NCI-H2081 (cell line): Measurements from ENCODE around the gene FCN3.
"Not testable (repeated sequence)": the region's sequence is repeated elsewhere in the genome, so short reads cannot be mapped to it uniquely, and the experiment has no call there.

Source experiments
- DNase-seq, 2 experiments: peaks; one replicate each; lab custom pipeline; 2025; lab: John Stamatoyannopoulos, UW

FCN3 gene

DNA sequence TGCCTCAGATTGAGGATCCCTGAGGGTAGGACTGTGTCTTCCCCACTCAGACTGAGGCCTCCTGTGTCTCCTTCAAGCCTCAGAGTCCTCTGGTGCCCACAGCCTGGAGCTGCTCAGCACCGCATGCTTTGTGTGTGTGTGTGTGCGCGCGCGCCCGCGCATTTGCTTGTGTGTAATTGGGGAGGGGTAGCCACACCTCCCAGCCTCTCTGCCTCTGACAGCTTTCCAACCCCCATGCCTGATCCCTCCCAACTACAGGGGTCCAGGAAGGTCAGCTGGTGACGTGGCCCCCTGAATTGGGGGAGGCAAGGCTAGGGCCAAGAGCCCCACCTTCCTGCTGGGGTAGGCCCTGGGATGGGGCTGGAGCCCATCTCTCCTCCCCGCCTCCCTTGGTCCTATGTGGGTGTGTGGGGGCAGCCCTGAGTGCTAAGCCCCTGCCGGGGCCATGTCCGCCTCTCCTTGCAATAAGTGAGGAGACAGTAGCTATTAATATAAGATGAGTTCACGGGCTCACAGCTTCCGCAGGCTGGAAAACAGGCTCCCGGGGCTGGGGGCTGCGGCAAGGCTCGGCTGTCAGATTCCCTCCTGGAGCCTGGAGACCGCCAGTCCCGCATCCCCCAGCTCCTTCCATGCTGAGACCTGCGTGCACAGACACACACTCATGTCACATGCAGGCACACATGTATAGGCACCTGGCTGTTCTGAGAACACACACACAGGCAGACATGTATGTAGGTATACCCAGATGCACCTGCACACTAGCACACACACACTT is 24.8 kb upstream of the FCN3 start:
- no peak for DNase-seq

GRCh38 chr1:27398405-27399149 is 24.0 kb upstream of the FCN3 start:
- DNase-seq, result no peak

- no peak for DNase-seq
Observed at GRCh38 chr1:27397749-27398148, 23.1 kb upstream of the FCN3 start.

DNA sequence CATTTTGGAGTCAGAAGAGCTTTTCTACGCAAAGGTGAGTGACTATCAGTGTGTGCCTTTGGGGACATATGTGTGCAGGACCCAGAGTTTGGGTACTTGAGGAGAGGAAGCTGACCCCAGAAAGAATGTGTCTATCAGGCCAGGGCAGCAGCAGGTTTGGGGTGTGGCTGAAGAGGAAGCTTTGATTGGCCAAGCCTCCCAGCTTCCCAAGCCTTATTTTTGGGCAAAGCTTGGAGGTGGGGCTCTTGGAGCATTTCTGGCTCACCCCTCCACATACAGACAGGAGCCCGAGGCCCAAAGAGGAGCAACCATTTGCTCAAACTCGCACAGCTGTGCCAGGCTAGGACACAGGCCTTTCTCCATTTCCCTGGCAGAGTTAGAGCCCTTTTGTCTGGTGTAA is 22.5 kb upstream of the FCN3 start:
- no peak for DNase-seq

- DNase-seq, result peak; percentile 53 to 61
Observed at GRCh38 chr1:27395441-27396195, 21.0 kb upstream of the FCN3 start.

DNA sequence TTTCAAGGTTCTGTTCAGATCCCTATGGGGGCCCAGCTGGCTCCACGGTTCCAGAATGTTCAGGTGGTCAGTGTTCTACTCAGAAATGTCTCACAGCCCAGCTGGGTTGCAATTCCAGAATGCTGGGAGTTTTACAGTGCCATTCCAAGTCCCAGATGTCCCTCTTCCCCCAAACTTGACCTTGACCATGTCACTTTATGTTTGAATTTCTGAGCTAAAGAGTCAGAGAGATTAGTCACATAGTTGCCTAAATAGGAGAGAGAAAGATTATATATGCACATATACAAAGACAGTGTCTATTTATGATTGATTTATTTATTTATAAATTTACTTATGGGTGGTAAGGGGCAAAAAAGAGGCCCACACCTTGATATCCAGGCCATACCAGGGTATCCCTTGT is 20.3 kb upstream of the FCN3 start:
- no peak for DNase-seq

GRCh38 chr1:27394282-27394658 is 19.6 kb upstream of the FCN3 start:
- DNase-seq, result no peak

- DNase-seq, result no peak
Observed at GRCh38 chr1:27393641-27394281, 19.1 kb upstream of the FCN3 start.

DNA sequence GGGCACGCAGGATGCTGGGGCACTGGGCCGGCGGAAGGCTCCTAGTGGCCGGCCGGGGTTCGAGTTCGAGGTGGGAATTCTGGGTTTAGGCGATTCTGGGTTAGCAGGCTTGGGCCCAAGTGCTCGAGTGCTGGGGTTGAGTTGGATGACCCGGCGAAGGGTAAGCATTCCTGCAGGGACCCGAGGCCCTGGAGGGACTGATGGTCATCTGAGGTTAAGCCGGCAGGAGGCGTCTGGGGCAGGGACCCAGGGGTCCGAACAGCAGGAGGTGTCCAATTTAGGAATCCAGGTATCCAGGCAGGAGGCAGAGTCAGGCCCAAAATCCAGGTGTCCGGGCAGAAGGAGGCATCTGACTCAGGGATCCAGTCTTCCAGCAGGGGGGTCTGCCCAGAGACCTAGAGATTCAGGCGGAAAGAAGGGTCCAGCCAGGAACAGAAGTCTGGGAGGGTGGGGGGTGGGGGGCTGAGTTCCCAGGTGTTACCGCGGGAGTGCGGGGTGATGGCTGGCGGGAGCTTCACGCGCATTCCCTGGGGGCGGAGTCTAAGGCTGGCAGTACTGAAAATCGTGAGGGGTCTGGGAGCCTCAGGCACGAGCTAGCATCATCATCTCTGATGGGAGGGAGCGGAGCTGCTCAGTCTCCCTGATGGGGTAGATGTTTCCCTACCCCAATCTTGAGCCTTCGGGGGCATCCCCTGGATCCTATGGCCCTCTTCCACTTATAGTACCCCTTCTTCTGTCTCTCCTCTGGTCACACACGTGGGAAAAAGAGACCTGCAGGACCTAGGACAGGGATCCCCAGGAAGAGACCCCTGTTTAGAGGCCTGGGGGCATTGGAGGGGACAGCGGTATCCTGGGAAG is 18.4 kb upstream of the FCN3 start:
- DNase-seq, result no peak

DNA sequence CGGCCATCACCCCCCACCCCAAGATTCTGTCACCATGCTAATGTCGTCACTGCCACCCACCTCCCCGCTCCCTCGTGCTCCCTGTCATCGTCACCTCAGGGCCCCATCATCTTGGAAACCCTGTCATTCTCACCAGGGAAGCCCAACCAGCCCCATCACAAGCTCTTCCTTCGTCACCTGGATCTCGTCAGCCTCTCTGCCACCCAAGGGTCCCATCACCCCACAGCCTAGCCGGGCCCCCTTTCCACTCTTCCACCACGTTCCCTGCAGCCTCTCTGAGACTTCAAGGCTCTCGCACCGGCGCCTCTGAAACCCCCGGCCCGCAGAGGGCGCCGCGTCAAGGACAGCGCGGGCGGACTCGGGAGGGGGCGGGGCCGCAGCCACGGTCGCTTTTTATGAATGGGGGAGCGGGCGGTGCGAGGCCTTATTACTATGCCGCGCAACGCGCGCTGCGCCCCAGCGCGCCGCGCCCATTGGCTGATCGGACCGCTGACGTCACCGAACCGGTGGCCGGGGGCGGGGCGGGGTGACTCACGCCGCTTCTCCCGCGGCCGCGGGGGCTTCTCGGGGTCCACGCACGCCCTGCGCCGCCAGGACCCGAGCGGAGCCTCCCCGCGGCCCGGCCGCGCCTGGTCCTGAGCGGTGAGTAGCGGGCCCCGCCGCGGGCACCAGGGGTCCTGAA is 17.6 kb upstream of the FCN3 start, which contains the start of gene GPR3:
TSS of gene GPR3 (plus strand) at position 527 of the 682 bp plus-strand sequence. CDS start 1,177 bp downstream, outside the sequence.
- peak; percentile 81 to 86 for DNase-seq

- peak in 1 of 2 experiments; percentile 27 for DNase-seq
Observed at GRCh38 chr1:27391511-27392095, 17.0 kb upstream of the FCN3 start.

- DNase-seq, result peak; percentile 39 to 51
Observed at GRCh38 chr1:27388337-27389005, 13.8 kb upstream of the FCN3 start.

DNA sequence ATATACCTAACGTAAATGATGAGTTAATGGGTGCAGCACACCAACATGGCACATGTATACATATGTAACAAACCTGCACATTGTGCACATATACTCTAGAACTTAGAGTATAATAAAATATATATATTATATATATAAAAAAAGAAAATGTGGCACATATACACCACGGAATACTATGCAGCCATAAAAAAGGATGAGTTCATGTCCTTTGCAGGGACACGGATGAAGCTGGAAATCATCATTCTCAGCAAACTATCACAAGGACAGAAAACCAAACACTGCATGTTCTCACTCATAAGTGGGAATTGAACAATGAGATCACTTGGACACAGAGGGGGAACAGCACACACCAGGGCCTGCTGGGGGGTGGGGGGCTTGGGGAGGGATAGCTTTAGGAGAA is 10.2 kb upstream of the FCN3 start:
- DNase-seq, result not testable (repeated sequence)

- DNase-seq, result no peak
Observed at GRCh38 chr1:27383661-27384060, 9.0 kb upstream of the FCN3 start.

- DNase-seq, result no peak
Observed at GRCh38 chr1:27383039-27383605, 8.5 kb upstream of the FCN3 start, which contains the start of gene CD164L2. Gene CD164L2 (minus strand): TSS chr1:27383333. CDS start chr1:27383239, 94 bp downstream.

DNA sequence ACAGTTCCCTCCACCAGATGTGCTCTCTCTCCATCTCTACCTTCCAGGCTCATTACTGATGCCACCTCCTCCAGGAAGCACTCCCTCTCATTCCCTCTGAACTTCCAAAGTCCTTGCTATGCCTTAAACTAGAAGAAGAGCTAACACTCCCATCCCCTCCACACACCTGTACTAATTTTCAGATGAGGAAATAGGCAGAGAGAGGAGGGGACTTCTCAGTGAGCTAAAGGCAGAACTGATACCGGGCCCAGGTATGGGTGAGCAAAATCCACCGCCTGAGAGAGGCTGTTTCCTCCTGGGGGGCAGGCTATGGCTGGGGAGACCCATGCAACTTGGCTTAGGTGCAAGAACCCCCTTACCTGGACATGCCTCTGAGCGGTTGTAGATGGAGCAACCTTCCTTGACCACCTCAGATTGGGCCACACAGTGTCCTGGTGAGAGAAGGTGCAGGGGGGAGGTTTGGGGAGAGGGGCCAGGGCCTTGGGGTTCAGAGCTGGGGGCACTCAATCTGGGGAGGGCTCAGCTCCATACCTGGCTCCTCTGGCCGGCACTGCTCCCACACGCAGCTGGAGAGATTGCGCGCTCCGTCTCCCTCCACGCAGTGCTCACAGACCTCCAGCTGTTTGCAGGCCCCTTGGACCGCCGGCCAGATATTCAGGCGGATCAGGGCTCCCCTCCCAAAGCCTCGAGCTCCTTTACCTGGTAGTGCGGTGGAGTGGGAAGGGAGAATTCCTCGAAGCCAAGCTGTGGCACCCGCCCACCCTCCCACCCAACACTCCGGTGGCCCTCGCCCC is 7.5 kb upstream of the FCN3 start:
- no peak for DNase-seq

DNA sequence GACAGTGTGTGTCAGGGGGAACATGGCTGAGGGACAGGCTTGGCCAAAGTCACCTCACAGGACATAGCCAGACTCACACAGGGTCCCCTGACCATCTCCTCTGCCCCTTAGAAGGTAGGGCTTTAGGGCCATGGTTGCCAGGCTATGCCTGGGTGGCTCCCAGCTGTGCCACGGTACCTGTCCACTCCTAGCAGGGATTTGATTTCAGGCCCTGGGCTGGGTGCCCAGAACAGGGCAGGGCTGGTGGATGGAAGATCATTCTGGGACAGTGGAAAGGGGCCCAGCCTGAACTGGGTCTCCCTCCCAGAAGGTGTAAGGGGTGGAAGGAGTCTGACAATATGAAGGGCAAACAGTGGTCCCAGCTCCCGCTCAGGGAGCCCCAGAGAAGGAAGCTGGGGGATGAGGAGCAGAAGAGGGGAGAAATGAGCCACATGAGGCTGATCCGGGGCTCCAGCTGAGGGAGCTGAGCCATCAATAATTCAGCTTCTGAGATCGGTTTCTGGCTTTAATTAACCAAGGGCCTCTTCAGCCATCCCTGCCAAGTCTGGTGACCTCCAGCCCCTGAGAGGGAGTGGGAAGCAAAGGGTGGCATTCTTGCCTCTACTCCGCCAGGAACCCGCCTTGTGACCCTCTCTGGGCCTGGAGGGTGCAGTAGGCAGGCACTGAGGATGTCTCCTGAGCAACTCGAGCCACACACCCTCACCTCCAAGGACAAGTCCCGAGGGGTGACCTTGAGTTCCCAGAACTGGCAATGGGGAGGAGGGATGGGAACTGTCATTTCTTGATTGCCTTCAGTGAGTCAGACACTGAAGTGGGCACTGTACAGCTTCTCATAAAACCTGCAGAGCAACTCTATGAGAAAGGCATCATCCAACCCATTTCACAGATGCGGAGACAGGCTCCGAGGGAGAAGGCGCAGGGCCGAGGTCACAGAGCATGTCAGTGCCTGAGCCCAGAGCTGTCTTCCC is 6.4 kb upstream of the FCN3 start:
- DNase-seq, result no peak
